HCT116 (cell line): ENCODE measurements around the gene ZFHX3. TPM values are rescaled to one million over a fixed set of nuclear protein-coding genes. Genes with fewer than 3 reads are reported as not detected.

ENCODE experiments used
- ATAC-seq: fragments of 200-7000 bp; cut with Tn5 transposase; 2 replicates; pipeline ENCODE4 v1.9.1; 2020; ENCODE audit warnings: mild to moderate bottlenecking, moderate library complexity
- BruUV-seq: library from RNA; stranded (reverse); fragments of 400-500 nt; replicated peaks from 2 replicates; lab custom pipeline; 2021; lab: Mats Ljungman, UMichigan
- CTCF ChIA-PET: fragments of 300-600 bp; sonication (Branson Sonifier 250); formaldehyde crosslinking; loops from one replicate; lab custom pipeline; 2021; ENCODE audit warnings: antibody characterized with exemption; lab: Charles Lee
- POLR2A ChIA-PET: fragments of 300-600, 350-600 bp; sonication (Branson Sonifier 250); formaldehyde crosslinking; loops from one replicate; lab custom pipeline; 2021; ENCODE audit warnings: antibody characterized with exemption; lab: Charles Lee
- RAD21 ChIA-PET, 2 experiments: fragments of 300-600 bp; sonication (Branson Sonifier 250); formaldehyde crosslinking; loops; one replicate each; lab custom pipeline; 2023; ENCODE audit warnings: low total read pairs in 2 of 2; ENCODE audit not compliant: uncharacterized antibody in 2 of 2, unreplicated experiment in 2 of 2, low non-redundant PET in 1 of 2; lab: Charles Lee
- DNase-seq: peaks from one replicate; pipeline ENCODE4 v3.0.0-alpha.2; 2010; ENCODE audit warnings: low read depth, low spot score
- H2AFZ ChIP-seq: fragments of 200-600 bp; shearing (Covaris generic), sonication (generic); 2 replicates; pipeline ENCODE4 v1.6.1; 2017; ENCODE audit warnings: low read depth, mixed run types, mixed read lengths, antibody characterized with exemption, low read length; ENCODE audit not compliant: poor library complexity, severe bottlenecking
- H3K27ac ChIP-seq: 2 replicates; pipeline ENCODE4 v1.5.1; 2012; ENCODE audit warnings: low read depth, low read length
- H3K27me3 ChIP-seq: fragments of 200-600 bp; sonication (generic); 2 replicates; pipeline ENCODE4 v1.6.1; 2016; ENCODE audit warnings: mixed run types, low read length, mixed read lengths; ENCODE audit not compliant: insufficient read depth
- H3K36me3 ChIP-seq, 2 experiments: fragments of 200-500 bp in 1 of 2; fragments of 200-600 bp in 1 of 2; sonication (Bioruptor generic) in 1 of 2; sonication (generic) in 1 of 2; 2 replicates each; pipeline versions ENCODE4 v1.5.1 to v1.6.1; 2014 to 2016; ENCODE audit warnings: low read length in 2 of 2, inconsistent platforms in 1 of 2, mixed read lengths in 1 of 2, mixed run types in 1 of 2; ENCODE audit not compliant: insufficient read depth in 2 of 2, control insufficient read depth in 1 of 2
- H3K4me1 ChIP-seq, 2 experiments: fragments of 200-600 bp in 1 of 2; sonication (generic) in 1 of 2; 2 replicates each; pipeline versions ENCODE4 v1.5.1 to v1.6.1; 2012 to 2017; ENCODE audit warnings: low read length in 2 of 2, inconsistent platforms in 1 of 2, mild to moderate bottlenecking in 1 of 2, mixed read lengths in 1 of 2, mixed run types in 1 of 2, moderate library complexity in 1 of 2; ENCODE audit not compliant: insufficient read depth in 2 of 2, control insufficient read depth in 1 of 2
- H3K4me2 ChIP-seq: fragments of 200-600 bp; sonication (generic); 2 replicates; pipeline ENCODE4 v1.6.1; 2017; ENCODE audit warnings: mixed run types, low read length, mixed read lengths
- H3K4me3 ChIP-seq, 2 experiments: fragments of 200-600 bp in 1 of 2; sonication (generic) in 1 of 2; replicated peaks in 1 of 2; 2 replicates each; pipeline ENCODE4 v1.5.1; 2011 to 2016; ENCODE audit warnings: low read length in 2 of 2, control low read depth in 1 of 2, low read depth in 1 of 2, mild to moderate bottlenecking in 1 of 2, mixed read lengths in 1 of 2, mixed run types in 1 of 2
- H3K79me2 ChIP-seq: fragments of 200-600 bp; sonication (generic); 2 replicates; pipeline ENCODE4 v1.6.1; 2017; ENCODE audit warnings: mild to moderate bottlenecking, mixed run types, low read length, moderate library complexity, mixed read lengths; ENCODE audit not compliant: insufficient read depth
- H3K9ac ChIP-seq: fragments of 200-600 bp; sonication (generic); 2 replicates; pipeline ENCODE4 v1.6.1; 2016; ENCODE audit warnings: low read length, mixed read lengths
- H3K9me2 ChIP-seq: fragments of 200-600 bp; sonication (generic), shearing (Covaris generic); 2 replicates; pipeline ENCODE4 v1.6.1; 2017; ENCODE audit warnings: mixed run types, mild to moderate bottlenecking, moderate library complexity; ENCODE audit not compliant: insufficient read depth
- H3K9me3 ChIP-seq, 2 experiments: fragments of 200-500 bp in 1 of 2; fragments of 200-600 bp in 1 of 2; sonication (Bioruptor generic) in 1 of 2; sonication (generic) in 1 of 2; 2 replicates each; pipeline ENCODE4 v1.6.1; 2014 to 2017; ENCODE audit warnings: low read length in 2 of 2, mixed read lengths in 2 of 2, inconsistent platforms in 1 of 2, low read depth in 1 of 2, mild to moderate bottlenecking in 1 of 2, mixed run types in 1 of 2, moderate library complexity in 1 of 2; ENCODE audit not compliant: control insufficient read depth in 1 of 2, insufficient read depth in 1 of 2
- H4K20me1 ChIP-seq: fragments of 200-600 bp; sonication (generic), shearing (Covaris generic); 2 replicates; pipeline ENCODE4 v1.6.1; 2017; ENCODE audit warnings: mixed run types, mild to moderate bottlenecking, moderate library complexity; ENCODE audit not compliant: insufficient read depth
- ELF1 ChIP-seq: IDR thresholded peaks from 2 replicates; pipeline ENCODE4 v1.6.1; 2012; ENCODE audit warnings: low read depth, borderline replicate concordance
- EZH2phosphoT487 ChIP-seq: fragments of 200-600 bp; IDR thresholded peaks from 2 replicates; pipeline ENCODE4 v1.6.1; 2018; ENCODE audit warnings: antibody characterized with exemption, borderline replicate concordance
- FOSL1 ChIP-seq: IDR thresholded peaks from 2 replicates; pipeline ENCODE4 v1.6.1; 2012; ENCODE audit warnings: low read depth
- POLR2A ChIP-seq: IDR thresholded peaks from 2 replicates; pipeline ENCODE4 v1.7.0; 2011; ENCODE audit warnings: borderline replicate concordance; ENCODE audit not compliant: insufficient read depth, insufficient read length; ENCODE audit errors: extremely low read depth
- REST ChIP-seq: IDR thresholded peaks from 2 replicates; pipeline ENCODE4 v1.6.1; 2012; ENCODE audit warnings: low read depth
- SIN3A ChIP-seq: IDR thresholded peaks from 2 replicates; pipeline ENCODE4 v1.6.1; 2012; ENCODE audit warnings: low read depth
- ZBTB33 ChIP-seq: IDR thresholded peaks from 2 replicates; pipeline ENCODE4 v1.6.1; 2011; ENCODE audit warnings: mild to moderate bottlenecking, low read length, moderate library complexity; ENCODE audit not compliant: insufficient replicate concordance; ENCODE audit errors: extremely low read depth
- ZFX ChIP-seq: fragments of 450-650 bp; IDR thresholded peaks from 2 replicates; pipeline ENCODE4 v1.6.1; 2017
- intact Hi-C: fragments of 100-400 bp; cut with micrococcal nuclease; formaldehyde crosslinking; loops from 2 replicates; pipeline ENCODE4 v1.10.0; 2022
- total RNA-seq: library from RNA; stranded (reverse); gene quantifications from one replicate; pipeline ENCODE4 v1.2.1, GENCODE V29; 2021; ENCODE audit not compliant: unreplicated experiment

The ZFHX3 gene
- total RNA-seq, 1 experiment from 2014 or later, result 6.3 TPM

- no peaks in the 10 kb centered on the region for H4K20me1 ChIP-seq
- POLR2A ChIA-PET, result no interaction called here
- TF ChIP-seq ZBTB33 (no peak), FOSL1 (no peak), ZFX (no peak), POLR2A (no peak), REST (no peak), EZH2phosphoT487 (no peak), SIN3A (no peak), ELF1 (no peak)
- H3K27me3 ChIP-seq, result no peaks in the 10 kb centered on the region
- no peaks in the 10 kb centered on the region for H3K9me3 ChIP-seq
- H3K36me3 ChIP-seq, result no peaks in the 10 kb centered on the region
- H3K4me3 ChIP-seq, result no peak overlapping the region
- no peak for ATAC-seq
- peaks cover 56% of the 10 kb centered on the region for H3K79me2 ChIP-seq
- CTCF ChIA-PET, result no interaction called here
- H2AFZ ChIP-seq, result no peak overlapping the region
- H3K9me2 ChIP-seq, result no peaks in the 10 kb centered on the region
- H3K4me1 ChIP-seq, result peaks cover 13 to 23% of the 10 kb centered on the region in 2 experiments; a peak in 3 of 4 replicates
- no peak overlapping the region for H3K27ac ChIP-seq
- H3K4me2 ChIP-seq, result no peak overlapping the region
- BruUV-seq, result no TSS peak
- DNase-seq, result no peak
- intact Hi-C loops, result no loop called here
- RAD21 ChIA-PET, result no interaction called here
- no peak overlapping the region for H3K9ac ChIP-seq
These were observed 6.3 kb downstream of the ZFHX3 start for GRCh38 chr16:73041676-73042075.
